Astrocyte (in vitro differentiated cells and primary cell): ENCODE data around the gene GDPD5. TPM values are rescaled to one million over a fixed set of nuclear protein-coding genes. Genes with fewer than 3 reads are reported as not detected.
A peak's percentile ranks its signal among the peaks of the same experiment; 100 is the strongest.

Source experiments
- DNase-seq: peaks from one replicate; pipeline ENCODE4 v3.0.0-alpha.2; 2010; ENCODE audit warnings: low read depth
- FAIRE-seq: peaks from 2 replicates; lab custom pipeline; 2011; peaks lifted over from hg19 to GRCh38; lab: Jason Lieb, UNC
- H2AFZ ChIP-seq: 2 replicates; pipeline ENCODE4 v1.6.0; 2012; ENCODE audit warnings: low read depth, low read length, inconsistent platforms
- H3K27ac ChIP-seq: 2 replicates; pipeline ENCODE4 v1.5.1; 2011; ENCODE audit warnings: low read depth, low read length, inconsistent platforms
- H3K27me3 ChIP-seq: 2 replicates; pipeline ENCODE4 v1.6.0; 2011; ENCODE audit warnings: low read length, inconsistent platforms; ENCODE audit not compliant: insufficient read depth
- H3K36me3 ChIP-seq: 2 replicates; pipeline ENCODE4 v1.5.1; 2011; ENCODE audit warnings: low read length, inconsistent platforms; ENCODE audit not compliant: insufficient read depth
- H3K4me1 ChIP-seq: 2 replicates; pipeline ENCODE4 v1.5.1; 2011; ENCODE audit warnings: low read length, inconsistent platforms; ENCODE audit not compliant: insufficient read depth
- H3K4me2 ChIP-seq: 2 replicates; pipeline ENCODE4 v1.6.0; 2012; ENCODE audit warnings: low read length, inconsistent platforms
- H3K4me3 ChIP-seq: 2 replicates; pipeline ENCODE4 v1.5.1; 2011; ENCODE audit warnings: low read depth, mild to moderate bottlenecking, low read length, inconsistent platforms; ENCODE audit not compliant: insufficient read depth
- H3K79me2 ChIP-seq: 2 replicates; pipeline ENCODE4 v1.6.0; 2012; ENCODE audit warnings: mild to moderate bottlenecking, low read length, inconsistent platforms; ENCODE audit not compliant: insufficient read depth
- H3K9ac ChIP-seq: 2 replicates; pipeline ENCODE4 v1.6.0; 2012; ENCODE audit warnings: mild to moderate bottlenecking, low read length, inconsistent platforms
- H3K9me3 ChIP-seq: 2 replicates; pipeline ENCODE4 v1.5.1; 2012; ENCODE audit warnings: low read depth, mild to moderate bottlenecking, low read length, inconsistent platforms; ENCODE audit not compliant: insufficient read depth
- H4K20me1 ChIP-seq: 2 replicates; pipeline ENCODE4 v1.6.0; 2012; ENCODE audit warnings: low read length, inconsistent platforms; ENCODE audit not compliant: insufficient read depth
- H3K27ac Mint-ChIP-seq: one replicate; pipeline ENCODE4 v1.8.0; 2021; ENCODE audit warnings: mild to moderate bottlenecking, mixed read lengths; ENCODE audit not compliant: unreplicated experiment
- H3K27me3 Mint-ChIP-seq: one replicate; pipeline ENCODE4 v1.8.0; 2021; ENCODE audit warnings: low read depth, mixed read lengths; ENCODE audit not compliant: unreplicated experiment
- H3K36me3 Mint-ChIP-seq: one replicate; pipeline ENCODE4 v1.8.0; 2021; ENCODE audit warnings: low read depth, mixed read lengths; ENCODE audit not compliant: unreplicated experiment
- H3K4me1 Mint-ChIP-seq: one replicate; pipeline ENCODE4 v1.8.0; 2021; ENCODE audit warnings: low read depth, mixed read lengths; ENCODE audit not compliant: unreplicated experiment
- H3K4me3 Mint-ChIP-seq: one replicate; pipeline ENCODE4 v1.8.0; 2021; ENCODE audit warnings: mild to moderate bottlenecking, moderate library complexity, mixed read lengths; ENCODE audit not compliant: unreplicated experiment
- H3K9me3 Mint-ChIP-seq: one replicate; pipeline ENCODE4 v1.8.0; 2021; ENCODE audit warnings: mild to moderate bottlenecking, mixed read lengths; ENCODE audit not compliant: unreplicated experiment
- CTCF ChIP-seq: IDR thresholded peaks from 2 replicates; pipeline ENCODE4 v1.5.1; 2011; ENCODE audit warnings: low read depth, mild to moderate bottlenecking, inconsistent platforms, low read length, moderate library complexity; ENCODE audit not compliant: insufficient read depth
- EZH2 ChIP-seq: IDR thresholded peaks from 2 replicates; pipeline ENCODE4 v1.6.1; 2012; ENCODE audit warnings: mild to moderate bottlenecking, low read length, inconsistent platforms; ENCODE audit not compliant: insufficient read depth
- total RNA-seq: library from RNA; stranded (reverse); gene quantifications from 2 replicates; pipeline ENCODE4 v1.2.1, GENCODE V29; 2021

Gene GDPD5
- total RNA-seq, 1 donor from 2014 or later = 9.4 TPM

- Histone ChIP-seq H4K20me1 (no peaks in the 10 kb centered on the region), H3K27me3 (no peaks in the 10 kb centered on the region), H3K4me1 (peaks cover 10% of the 10 kb centered on the region), H3K9me3 (no peaks in the 10 kb centered on the region), H3K79me2 (no peaks in the 10 kb centered on the region), H3K27ac (no peak overlapping the region), H3K4me3 (no peak overlapping the region), H3K36me3 (no peaks in the 10 kb centered on the region), H2AFZ (no peak overlapping the region), H3K9ac (no peak overlapping the region), H3K4me2 (no peak overlapping the region)
- no peak overlapping the region for H3K4me3 Mint-ChIP-seq
- peaks cover 12% of the 10 kb centered on the region for H3K4me1 Mint-ChIP-seq
- no peaks in the 10 kb centered on the region for H3K36me3 Mint-ChIP-seq
- peaks cover 6% of the 10 kb centered on the region for H3K27me3 Mint-ChIP-seq
- FAIRE-seq (no peak), DNase-seq (no peak)
- TF ChIP-seq EZH2 = no peak
- no peak overlapping the region for H3K27ac Mint-ChIP-seq
- no peaks in the 10 kb centered on the region for H3K9me3 Mint-ChIP-seq
Measured at GRCh38 chr11:75476739-75477613, 48.8 kb downstream of the GDPD5 start.

GRCh38 chr11:75475767-75476650 lies 49.7 kb downstream of the GDPD5 start:
- no peaks in the 10 kb centered on the region for H3K27me3 ChIP-seq
- H3K9me3 ChIP-seq = no peaks in the 10 kb centered on the region
- no peaks in the 10 kb centered on the region for H3K79me2 ChIP-seq
- H3K27ac Mint-ChIP-seq = no peak overlapping the region
- peaks cover 10% of the 10 kb centered on the region for H3K4me1 ChIP-seq
- no peaks in the 10 kb centered on the region for H4K20me1 ChIP-seq
- no peak for TF ChIP-seq CTCF
- TF ChIP-seq EZH2 = no peak
- no peak for FAIRE-seq
- peaks cover 15% of the 10 kb centered on the region for H3K4me1 Mint-ChIP-seq
- H3K27me3 Mint-ChIP-seq = peaks cover 10% of the 10 kb centered on the region
- DNase-seq = no peak
- H3K27ac ChIP-seq = no peak overlapping the region
- H3K36me3 ChIP-seq = no peaks in the 10 kb centered on the region
- peak overlapping the region; percentile 76 for H2AFZ ChIP-seq
- no peak overlapping the region for H3K4me3 ChIP-seq
- peak overlapping the region; percentile 61 for H3K4me2 ChIP-seq
- no peak overlapping the region for H3K4me3 Mint-ChIP-seq
- no peaks in the 10 kb centered on the region for H3K36me3 Mint-ChIP-seq
- H3K9me3 Mint-ChIP-seq = no peaks in the 10 kb centered on the region
- H3K9ac ChIP-seq = no peak overlapping the region
